GM21423 (cell line): ENCODE data around the gene FUT6.
A peak's percentile ranks its signal among the peaks of the same experiment; 100 is the strongest.

Experiments
- ATAC-seq: cut with Tn5 transposase; IDR thresholded peaks from one replicate; pipeline ENCODE4 v1.9.1; 2021; ENCODE audit warnings: mild to moderate bottlenecking, moderate library complexity; ENCODE audit not compliant: unreplicated experiment

Gene FUT6

DNA sequence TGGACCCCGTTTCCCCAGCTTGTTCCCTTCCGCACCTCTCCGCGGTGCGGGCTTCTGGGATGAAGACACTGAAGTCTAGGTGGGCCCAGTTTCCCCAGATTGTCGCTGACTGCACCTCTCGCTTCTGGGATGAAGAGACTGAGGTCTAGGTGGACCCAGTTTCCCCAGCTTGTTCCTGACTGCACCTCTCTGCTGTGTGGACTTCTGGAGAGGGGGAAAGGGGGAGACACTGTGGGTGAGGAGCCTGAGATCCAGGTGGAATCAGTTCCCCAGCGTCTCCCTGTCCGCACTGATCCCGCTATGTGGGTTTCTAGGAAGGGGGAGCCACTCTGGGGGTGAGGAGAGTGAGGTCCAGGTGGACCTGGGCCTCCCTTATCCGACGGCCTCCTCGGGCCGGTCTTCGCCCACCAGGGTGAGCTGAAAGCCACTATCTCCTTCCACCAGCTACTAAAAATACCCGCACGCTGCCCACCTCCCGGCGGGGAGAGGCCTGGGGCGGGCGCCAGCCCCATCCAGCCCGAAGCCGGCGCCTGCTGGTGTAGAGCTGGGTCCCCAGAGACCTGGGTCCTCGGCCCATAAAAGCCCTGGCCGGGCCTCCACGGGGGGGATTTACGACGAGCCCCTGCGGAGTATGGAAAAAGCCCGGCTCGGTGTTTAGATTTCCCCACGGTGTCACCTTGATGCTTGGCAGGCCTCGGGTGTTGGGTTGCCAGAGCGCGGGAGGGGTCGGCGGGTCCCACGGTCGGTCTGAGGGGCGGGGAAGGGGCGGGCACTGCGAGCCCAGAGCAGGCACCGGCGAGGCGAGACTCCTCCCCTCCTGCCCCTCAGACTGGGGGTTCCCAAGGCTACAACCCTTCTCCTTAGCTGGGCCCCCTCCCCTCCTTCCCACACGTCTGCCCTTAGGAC lies 10.6 kb downstream of the FUT6 start:
- ATAC-seq: no peak

DNA sequence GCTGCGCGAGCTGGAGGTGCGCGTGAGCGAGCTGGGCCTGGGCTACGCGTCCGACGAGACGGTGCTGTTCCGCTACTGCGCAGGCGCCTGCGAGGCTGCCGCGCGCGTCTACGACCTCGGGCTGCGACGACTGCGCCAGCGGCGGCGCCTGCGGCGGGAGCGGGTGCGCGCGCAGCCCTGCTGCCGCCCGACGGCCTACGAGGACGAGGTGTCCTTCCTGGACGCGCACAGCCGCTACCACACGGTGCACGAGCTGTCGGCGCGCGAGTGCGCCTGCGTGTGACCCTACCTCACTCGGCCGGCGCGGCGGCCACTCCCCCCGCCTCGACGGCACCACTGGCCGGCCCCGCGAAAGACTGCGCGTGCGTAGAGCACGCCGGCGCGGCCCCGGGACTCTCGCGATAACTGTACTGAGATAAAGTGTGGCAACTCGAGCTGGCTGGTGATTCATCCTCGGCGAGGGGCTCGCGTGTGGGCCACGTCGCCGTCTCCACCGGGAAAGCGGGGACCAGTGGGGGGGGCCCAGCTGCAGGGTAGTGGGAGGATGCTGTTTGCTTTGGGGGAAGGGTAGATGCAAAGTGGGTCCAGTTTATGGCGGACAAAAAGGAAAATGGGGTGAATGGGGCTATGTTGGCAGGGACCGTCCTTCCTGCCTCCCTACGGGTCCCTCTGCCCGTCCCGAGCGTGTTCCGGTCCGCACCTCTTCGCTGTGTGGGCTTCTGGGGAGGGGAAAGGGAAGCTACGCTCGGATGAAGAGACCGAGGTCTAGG lies 11.4 kb downstream of the FUT6 start:
- peak; percentile 66 for ATAC-seq

DNA sequence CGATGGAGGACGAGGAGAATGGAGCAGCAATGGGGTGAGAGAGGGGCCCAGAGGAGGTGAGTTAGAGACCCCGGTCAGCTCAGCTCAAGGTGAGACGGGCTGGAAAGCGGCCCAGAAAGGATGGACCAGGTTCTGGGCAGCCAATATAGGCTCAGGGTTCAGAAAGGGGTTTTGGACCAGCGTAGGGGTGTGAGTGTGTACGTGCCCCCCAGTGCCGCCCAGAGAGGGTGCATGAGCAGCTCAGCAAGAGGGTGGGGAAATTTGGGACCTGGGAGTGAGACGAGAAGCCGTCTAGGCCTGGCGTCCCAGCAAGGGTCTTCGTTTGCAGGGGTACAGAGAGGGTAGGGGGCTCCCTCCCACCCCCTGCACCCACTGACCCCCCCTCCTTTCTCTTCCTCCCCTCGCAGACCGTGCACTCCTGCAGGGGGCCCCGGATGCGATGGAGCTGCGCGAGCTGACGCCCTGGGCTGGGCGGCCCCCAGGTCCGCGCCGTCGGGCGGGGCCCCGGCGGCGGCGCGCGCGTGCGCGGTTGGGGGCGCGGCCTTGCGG lies 12.1 kb downstream of the FUT6 start:
- ATAC-seq: no peak

DNA sequence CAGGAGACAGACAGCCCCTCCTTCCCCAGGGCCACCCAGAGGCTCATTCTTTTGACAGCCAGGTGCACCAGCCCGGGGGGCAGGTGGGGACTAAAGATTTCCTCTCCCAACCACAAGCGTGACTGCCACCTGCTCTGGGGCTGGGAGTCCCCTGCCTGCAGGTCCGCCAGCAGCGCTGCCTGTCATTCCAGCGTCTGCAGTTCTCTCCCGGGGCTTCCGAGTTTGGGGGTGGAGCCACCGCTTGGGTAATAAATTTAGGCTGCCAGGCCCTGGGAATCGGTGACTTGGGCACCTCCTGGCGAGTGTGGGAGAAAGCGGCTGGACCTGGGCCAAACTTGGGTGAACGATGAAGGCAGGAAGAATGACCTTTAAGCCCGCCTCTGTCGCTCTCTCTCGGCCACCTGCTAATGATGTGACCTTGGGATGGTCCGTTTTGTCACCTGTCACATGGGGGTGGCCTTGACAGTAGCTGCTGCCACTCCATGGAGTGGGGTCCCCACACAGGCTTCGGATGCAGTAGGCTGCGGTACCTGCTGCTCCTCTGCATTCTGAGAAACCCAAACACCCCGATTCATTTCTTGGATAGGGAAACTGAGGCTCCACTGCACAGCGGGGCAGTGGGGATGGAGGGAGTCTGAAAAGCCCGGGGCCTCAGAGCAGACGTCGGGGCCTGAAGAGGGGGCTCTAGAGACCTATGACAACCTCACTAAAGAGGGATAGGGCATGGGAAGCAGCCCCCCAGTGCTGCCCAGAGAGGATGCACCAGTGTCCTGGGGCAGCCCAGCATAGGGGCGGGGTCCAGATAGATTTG lies 12.8 kb downstream of the FUT6 start:
- no peak for ATAC-seq

DNA sequence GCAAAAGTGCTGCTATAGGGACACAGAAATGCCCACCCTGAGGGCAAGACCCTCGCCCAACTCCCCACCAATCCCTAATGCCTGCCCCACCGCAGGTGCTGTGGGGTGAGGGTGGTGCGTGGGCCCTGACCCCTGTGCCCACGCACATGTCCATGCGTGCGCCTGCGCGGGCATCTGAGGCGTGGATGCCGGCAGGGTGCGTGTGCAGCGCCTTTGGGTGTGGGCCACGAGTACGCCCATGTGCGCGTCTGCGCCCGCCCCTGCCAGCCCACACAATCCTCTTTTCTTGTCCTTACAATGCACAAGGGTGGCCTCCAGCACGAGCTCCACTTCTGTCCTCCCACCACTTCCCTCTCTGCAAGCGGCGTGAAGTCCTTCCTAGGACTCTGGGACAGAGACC lies 14.3 kb downstream of the FUT6 start:
- ATAC-seq: no peak

DNA sequence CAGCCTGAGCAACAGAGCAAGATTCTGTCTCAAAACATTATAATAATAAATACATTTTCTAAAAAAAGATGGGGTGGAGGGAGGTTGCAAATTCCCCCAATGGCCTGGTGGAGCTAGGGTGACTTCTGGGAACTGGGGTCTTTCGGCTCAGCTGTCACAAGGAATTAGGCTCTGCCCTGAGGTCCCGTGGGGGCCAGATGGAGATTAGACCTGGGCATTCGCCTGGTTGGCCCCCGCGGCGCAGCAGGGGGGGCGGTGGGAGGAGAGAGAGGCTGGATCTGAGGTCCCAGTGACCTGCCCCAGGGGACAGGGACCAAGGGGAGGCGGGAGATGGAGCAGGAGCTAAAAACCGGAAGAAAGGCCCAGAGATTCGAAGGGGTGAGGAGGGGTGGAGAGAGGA lies 14.8 kb downstream of the FUT6 start:
- ATAC-seq: no peak

DNA sequence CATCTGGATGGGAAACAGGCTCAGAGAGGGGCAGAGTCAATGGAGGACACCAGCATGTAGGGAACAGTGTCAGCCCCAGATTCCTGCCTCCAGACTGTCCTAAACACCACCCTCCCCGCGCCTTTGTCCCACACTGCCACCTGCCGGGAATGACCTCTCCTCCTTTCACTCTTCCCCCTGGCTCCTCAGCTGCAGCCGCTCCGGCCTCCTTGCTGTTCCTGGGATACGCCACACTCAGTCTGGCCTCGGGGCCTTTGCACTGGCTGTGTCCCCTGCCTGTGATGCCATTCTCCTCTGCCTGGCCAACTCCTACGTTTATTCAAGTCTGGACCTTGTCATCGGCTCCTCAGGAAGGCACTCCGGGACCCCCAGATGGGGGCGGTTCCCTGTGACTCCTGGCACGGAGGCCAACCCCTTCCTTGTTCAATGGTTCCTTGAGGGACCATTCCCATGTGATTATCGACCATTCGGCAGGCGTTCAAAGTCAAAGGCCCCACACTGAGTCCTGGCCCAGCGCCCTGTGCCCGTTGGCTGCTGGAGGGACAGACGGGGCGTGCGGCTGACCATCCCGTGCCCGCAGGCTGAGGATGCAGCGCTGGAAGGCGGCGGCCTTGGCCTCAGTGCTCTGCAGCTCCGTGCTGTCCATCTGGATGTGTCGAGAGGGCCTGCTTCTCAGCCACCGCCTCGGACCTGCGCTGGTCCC lies 15.8 kb downstream of the FUT6 start:
- ATAC-seq: no peak

DNA sequence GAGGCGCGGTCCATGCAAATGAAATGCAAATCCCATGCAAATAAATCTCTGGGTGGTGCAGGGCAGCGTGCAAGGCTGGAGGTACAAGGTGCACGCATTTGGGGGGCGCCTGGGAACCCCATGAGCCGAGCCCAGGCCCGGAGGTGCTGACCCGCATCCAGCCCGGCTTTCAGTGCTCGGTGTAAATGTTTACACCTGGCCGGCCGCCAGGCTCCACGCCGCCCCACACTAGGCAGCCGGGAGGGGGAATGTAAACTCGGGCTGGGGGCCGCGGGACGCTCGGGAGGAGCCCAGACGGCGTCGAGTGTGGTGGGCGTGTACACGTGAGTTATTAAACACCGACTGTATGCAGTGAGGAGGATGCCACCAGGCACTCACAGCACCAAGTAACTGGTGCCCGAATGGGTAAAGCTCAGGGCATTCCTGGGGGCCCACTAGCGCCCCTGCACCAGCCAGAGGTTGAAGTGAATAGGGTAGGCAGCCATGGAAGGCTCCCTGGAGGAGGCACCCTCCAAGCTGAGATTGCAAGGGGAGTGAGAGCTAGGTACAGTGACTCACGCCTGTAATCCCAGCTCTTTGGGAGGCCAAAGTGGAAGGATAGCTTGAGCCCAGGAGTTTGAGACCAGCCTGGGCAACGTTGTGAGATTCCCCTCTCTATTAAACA lies 17.2 kb downstream of the FUT6 start:
- no peak for ATAC-seq

DNA sequence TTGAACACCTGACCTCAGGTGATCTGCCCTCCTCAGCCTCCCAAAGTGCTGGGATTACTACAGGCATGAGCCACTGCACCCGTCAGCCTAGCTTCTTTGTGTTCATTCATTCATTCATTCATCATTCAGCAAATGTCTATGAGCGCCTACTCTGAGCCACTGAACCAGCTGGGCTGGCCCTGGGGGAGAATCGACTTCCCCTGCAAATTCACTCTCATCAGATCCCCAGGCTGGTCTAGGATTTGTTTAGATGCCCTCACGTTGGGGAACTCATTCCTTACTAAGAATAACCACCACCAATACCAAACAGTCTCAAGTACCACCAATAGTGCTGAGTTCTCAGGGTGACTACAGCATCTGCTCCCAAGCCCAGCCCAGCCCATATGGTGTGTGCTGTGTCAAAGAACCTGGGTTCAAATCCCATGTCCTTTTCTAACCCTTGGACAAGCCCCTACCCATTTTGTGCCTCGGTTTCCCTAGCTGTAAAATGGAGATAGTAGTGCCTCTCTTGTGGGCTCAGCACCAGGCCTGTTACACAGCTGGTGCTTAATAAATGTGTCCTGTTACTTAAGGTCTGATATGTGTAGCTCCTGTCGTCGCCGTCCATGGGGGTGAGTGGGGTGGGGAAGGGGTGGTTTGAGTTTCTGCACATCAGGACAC lies 17.9 kb downstream of the FUT6 start:
- ATAC-seq: no peak

DNA sequence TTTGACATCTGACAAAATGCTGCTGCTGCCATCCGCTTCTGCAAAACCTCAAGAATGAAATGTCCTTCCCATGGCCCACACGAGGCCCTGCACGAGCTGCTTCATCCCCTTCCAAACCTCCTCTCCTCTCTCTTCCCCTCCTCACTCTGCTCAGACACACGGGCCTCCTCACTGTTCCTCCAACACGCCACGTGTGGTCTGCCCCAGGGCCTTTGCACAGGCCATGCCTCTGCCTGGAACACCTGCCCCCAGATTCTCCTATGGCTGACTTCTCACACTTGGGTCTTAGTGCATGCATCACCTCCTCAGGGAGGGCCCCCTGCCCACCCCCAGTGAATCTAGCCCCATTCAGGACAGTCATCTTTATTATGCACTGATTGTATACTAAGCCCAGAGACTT lies 18.7 kb downstream of the FUT6 start:
- no peak for ATAC-seq

DNA sequence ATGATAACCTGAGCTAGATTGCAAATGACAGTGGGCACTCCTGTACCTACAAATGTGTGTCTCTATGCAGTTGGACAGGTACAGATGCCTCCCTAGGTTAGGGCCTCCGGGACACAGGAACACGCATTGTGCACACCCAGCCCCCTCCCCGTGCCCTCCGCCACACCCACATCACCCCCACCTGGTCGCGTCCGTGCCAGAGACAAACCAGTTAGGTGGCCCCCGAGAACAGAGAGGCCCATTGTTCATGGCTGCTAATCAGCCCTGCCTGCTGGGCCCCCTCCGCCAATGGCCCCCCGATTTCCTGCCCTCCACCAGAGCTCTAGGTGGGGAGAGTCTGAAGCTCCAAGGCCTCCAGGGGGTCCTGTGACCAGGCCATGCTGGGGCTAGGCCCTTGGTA lies 20.9 kb downstream of the FUT6 start:
- ATAC-seq: no peak

DNA sequence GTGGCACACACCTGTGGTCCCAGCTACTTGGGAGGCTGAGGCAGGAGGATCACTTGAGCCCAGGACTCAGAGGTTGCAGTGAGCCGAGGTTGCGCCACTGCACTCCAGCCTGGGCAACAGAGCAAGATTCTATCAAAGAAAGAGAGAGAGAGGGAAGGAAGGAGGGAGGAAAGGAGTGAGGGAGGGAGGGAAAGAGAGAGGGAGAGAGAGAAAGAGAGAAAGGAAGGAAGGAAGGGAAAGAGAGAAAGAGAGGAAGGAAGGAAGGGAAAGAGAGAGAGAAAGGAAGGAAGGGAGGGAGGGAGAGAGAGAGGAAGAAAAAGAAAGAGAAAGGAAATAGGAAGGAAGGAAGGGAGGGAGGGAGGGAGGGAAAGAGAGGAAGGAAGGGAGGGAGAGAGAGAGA lies 22.3 kb downstream of the FUT6 start:
- no peak for ATAC-seq

DNA sequence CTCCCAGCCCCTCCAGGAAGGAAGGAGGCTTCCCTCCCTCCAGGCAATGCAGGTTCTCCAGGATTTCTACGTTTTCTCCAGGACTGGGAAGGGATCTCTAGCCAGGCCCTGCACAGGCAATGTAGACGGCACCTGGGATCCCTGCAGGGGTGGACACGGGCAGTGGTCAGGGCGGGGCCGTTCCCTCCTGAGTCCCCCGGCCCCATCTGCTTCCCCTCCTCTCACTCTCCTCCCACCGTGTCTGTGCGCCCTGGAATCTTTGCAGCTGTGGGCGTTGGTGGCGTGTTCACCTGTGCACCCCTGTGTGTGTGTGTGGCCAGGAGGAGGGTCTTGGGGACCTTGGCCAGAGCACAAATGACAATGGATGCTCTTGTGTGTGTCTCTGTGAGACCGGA lies 24.7 kb downstream of the FUT6 start:
- ATAC-seq: no peak

DNA sequence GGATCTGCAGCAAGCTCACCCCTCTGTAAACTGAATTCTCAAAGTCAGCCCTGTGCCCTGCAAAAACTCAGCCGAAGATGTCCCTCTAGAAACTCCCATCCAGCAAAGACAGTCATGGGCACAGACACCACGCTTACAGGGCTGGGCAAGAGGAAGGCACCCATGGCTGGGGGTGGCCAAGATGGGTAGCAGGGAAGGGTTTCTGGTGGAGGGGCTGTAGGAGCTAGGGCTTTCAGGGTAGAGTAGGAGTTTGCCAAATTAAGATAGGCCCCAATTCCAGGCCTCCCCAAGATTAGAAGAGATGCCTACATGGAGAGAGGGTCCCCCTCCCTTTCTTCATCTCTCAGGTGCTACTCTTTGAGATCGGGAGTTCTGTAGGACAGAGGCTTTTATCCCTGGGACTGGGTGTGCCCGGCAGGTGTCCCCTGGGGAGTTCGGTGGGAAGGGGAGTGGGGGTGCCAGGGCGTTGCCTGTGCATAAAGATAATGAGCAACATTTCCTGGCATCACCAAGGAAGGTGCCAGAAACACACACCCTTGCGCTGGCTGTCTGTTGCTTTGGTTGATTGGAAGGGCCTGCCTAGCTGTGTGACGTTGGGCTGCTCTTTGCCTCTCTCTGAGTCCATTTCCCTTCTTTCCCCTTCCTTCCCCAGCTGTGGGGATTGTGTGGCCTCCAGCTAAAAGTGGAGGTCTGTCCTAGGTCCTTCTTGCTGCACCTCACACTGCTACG lies 25.2 kb downstream of the FUT6 start:
- no peak for ATAC-seq

DNA sequence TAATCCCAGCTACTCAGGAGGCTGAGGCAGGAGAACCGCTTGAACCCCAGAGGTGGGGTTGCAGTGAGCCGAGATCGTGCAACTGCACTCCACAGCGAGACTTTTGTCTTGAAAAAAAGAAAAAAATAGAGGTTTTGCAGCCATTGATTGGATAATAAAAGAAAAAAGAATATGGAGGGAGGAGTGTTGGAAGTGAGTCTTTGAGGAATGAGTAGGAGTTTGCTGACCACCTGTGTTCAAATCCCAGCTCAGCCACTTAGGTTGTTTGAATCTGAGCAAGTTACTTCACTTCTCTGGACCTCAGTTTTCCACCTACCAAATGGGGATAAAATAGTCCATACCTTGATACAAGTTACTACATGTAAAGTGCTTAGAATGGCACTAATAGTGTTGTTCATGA lies 28.4 kb downstream of the FUT6 start:
- ATAC-seq: no peak

DNA sequence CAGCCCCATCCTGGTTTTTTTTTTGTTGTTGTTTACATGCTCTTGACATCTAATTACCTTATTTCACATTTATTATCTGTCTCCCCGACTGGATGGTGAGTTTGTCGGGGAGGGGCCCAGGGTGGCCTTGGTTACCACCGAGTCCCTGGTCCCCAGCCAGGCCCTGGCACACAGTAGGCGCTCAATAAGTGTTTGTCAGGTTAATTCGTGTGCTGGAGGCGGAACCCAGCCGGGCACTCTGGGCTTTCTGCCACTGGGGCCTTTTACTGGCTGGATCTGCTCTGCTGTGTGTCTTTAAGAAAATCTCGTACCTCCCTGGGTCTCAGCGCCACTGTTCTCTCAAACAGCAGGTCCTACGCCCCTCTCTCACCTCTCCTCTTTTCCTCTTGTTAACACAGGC lies 30.0 kb downstream of the FUT6 start:
- no peak for ATAC-seq

DNA sequence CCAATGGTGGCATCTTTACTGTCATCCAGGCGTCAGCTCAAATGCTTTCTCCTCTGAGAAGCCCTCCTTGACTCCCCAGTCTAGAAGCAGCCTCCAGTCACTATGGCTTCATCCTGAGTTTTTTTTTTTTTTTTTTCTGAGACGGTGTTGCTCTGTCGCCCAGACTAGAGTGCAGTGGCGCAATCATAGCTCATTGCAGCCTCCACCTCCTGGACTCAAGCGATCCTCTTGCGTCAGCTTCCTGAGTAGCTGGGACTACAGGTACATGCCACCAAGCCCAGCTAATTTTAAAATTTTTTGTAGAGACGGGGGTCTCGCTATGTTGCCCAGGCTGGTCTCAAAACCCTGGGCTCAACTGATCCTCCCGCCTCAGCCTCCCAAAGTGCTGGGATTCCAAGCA lies 30.4 kb downstream of the FUT6 start:
- no peak for ATAC-seq

DNA sequence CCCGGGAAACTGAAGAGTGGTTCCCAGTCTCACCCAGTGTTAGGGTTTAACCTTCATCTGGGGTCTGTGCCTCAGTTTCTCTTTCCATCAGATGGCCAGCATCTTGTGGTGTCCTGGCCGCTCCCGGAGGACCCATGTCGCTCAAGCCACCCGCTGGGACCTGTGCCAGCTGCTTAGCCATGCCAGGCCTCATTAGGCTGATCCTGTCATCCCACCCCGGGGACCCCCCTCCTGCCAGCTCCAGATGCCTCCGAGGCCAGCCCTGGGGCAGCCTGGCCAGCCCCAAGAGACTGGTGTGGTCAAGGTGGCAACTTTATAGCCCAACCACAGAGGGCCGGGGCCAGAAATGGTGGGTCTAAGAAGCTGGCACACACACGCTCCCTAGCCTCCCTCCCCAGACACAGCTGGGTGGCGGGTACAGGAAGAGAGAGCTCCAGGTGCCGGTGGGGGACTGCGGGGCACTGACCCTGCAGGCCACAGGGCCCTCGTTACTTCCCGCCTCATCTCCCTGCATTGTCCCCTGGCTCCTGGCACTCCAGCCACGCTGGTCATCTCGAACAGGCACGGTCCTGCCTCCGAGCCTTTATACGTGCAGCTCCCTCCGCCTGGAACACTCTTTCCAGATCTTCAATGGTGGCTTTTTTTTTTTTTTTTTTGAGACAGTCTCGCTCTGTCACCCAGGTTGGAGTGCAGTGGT lies 31.2 kb downstream of the FUT6 start:
- no peak for ATAC-seq
